ENCODE results near the gene PIK3CB.

GRCh38 chr3:138854940-138855339 is 20.2 kb upstream of the PIK3CB start:
- TF ChIP-seq EP300 (IDR thresholded peaks at IDR 0.05; ENCODE audit: borderline replicate concordance in 1 of 2, low read depth in 2 of 2, low read length in 2 of 2) (no peak), POLR2A (IDR thresholded peaks at IDR 0.05; ENCODE audit: control extremely low read depth in 1 of 2, low read depth in 2 of 2, low read length in 2 of 2) (no peak)
